ENCODE measurements around the gene HOXA9. TPM values are rescaled to one million over a fixed set of nuclear protein-coding genes. Genes with fewer than 3 reads are reported as not detected.

HOXA9 gene
- polyA plus RNA-seq (2011; rRNA removed) = 1.1 and 1.4 TPM in 2 replicates
- polyA plus RNA-seq (2012; cell fraction: cytosol; rRNA removed) = 0.91 and 1.2 TPM in 2 replicates
- 2.6 and 4.6 TPM in 2 replicates for polyA plus RNA-seq (2012; cell fraction: nucleus; rRNA removed)
- 1.1 to 1.4 TPM (median 1.3 TPM) in 3 replicates for polyA plus RNA-seq (2017; fragmentation: RNase III; extraction: RNeasy Plus Mini Kit Qiagen cat#74134 plus additional on column Dnase treatment)
- 0.44 TPM in 1 of 2 replicates, not detected in the other for polyA minus RNA-seq (2011; rRNA and poly(A)+ RNA removed)

- no peak for DNase-seq (ENCODE audit: low read depth in 1 of 2, low spot score in 1 of 2)
- TF ChIP-seq MAZ (IDR thresholded peaks at IDR 0.05; ENCODE audit: borderline replicate concordance, low read depth, low read length) = no peak
- no peak for ATAC-seq
- Histone ChIP-seq H3K4me2 (no peak within 1 kb of the TSS), H3K27ac (no peak within 1 kb of the TSS), H3K4me1 (peaks cover 6% of the 10 kb centered on the region; the same call in 1 of the 3 replicates), H3K4me3 (no peak within 1 kb of the TSS), H3K9me3 (no peaks in the 10 kb centered on the region)
- POLR2A ChIA-PET = no interaction called here
- WGBS (ENCODE audit: missing lambda C conversion rate) = 95% methylated on average over 65 of the region's 82 CpGs
- CTCF ChIA-PET = interaction anchor here (0.7 to 7.0 kb wide), 5 partner anchors 9 to 1273 kb away, joined by 3 to 160 read pairs (median 3); partner anchors contain the start of genes HOXA5, HOXA6 and HOXA7
- no peak for FAIRE-seq
Measured at GRCh38 chr7:27165089-27165995, at the start of gene HOXA9. Gene HOXA9 (minus strand): TSS chr7:27165537. CDS start chr7:27165457, 80 bp downstream.

- TF ChIP-seq FOSB (CRISPR knock-in tag; IDR thresholded peaks at IDR 0.05) (no peak), EHF (CRISPR knock-in tag; IDR thresholded peaks at IDR 0.05) (no peak), EHMT2 (IDR thresholded peaks at IDR 0.05; ENCODE audit: low read depth) (no peak), FOSL2 (IDR thresholded peaks at IDR 0.05) (no peak), FOSL2 (CRISPR knock-in tag; IDR thresholded peaks at IDR 0.05) (no peak), CHD4 (IDR thresholded peaks at IDR 0.05; ENCODE audit: borderline replicate concordance) (no peak), ZSCAN20 (CRISPR knock-in tag; IDR thresholded peaks at IDR 0.05) (no peak), ZC3H11A (IDR thresholded peaks at IDR 0.05) (no peak)
- TF ChIP-seq, protein P1, sequence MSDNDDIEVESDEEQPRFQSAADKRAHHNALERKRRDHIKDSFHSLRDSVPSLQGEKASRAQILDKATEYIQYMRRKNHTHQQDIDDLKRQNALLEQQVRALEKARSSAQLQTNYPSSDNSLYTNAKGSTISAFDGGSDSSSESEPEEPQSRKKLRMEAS (IDR thresholded peaks at IDR 0.05) = no peak
- CTCF ChIA-PET = interaction anchor here (0.9 kb wide), 1 partner anchor 360 kb away, joined by 3 read pairs; no protein-coding TSS in a partner anchor
- Histone ChIP-seq H3K4me2 (no peak overlapping the region), H3K9me3 (no peaks in the 10 kb centered on the region), H3K4me3 (no peak overlapping the region), H3K4me1 (peaks cover 12% of the 10 kb centered on the region; the same call in 2 of the 3 replicates), H3K27ac (peak overlapping the region in 1 of 2 experiments; percentile 45; a peak in 2 of 6 replicates)
- DNase-seq (ENCODE audit: low read depth in 1 of 2, low spot score in 1 of 2) = no peak
- no peak for ATAC-seq
- POLR2A ChIA-PET = no interaction called here
- FAIRE-seq = no peak
- 42% methylated on average over 8 of the region's 8 CpGs for WGBS (ENCODE audit: missing lambda C conversion rate)
Measured at GRCh38 chr7:27214239-27214950, 49.1 kb upstream of the HOXA9 start.

DNA sequence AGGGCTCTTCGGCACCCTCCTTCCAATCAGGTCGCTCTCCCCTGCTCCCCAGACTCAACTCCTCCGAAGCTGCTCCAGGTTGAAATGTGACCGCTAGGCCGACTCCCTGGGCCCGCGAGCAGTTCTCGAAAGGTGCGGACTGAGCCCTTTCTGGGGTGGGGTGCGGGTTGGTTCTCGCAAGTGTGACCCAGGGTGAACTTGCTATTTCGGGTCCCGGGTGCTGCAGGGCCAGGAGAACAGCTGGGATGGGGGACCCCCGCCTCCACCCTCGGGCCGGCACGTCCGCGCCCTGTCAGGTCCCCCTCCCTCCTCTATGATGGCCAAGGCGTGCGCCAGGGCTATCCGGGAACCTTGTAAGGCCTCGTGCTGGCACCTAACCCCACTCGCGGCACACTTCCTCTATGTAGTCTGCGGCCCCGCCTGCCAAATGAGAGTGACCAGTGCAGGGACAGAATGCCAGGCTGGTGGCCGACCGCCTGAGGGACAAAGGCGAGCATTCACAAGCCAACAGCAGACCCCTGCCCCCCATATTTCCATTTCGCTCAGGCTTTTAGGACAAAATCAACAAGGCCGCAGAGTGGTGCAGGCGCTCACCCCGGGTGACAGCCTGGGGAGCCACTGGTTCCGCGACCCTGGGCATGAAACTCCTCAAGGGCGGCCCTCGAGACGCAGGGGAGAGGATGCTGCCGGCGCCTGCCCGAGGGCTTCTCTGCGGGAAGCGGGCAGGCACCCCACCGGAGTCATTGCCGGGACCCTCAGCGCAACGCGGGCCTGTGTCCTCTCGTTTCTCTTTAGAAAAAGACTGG is 48.3 kb upstream of the HOXA9 start:
- peak overlapping the region in 1 of 2 experiments; percentile 45; a peak in 2 of 6 replicates for H3K27ac ChIP-seq
- no peak overlapping the region for H3K4me3 ChIP-seq
- ChIA-PET CTCF (interaction anchor here (0.6 to 1.4 kb wide), 2 partner anchors 11 to 22 kb away, joined by 3 to 4 read pairs; no protein-coding TSS in a partner anchor), POLR2A (no interaction called here)
- DNase-seq (ENCODE audit: low read depth in 1 of 2, low spot score in 1 of 2) (no peak), ATAC-seq (no peak), FAIRE-seq (no peak)
- H3K4me2 ChIP-seq = no peak overlapping the region
- TF ChIP-seq KDM5A (IDR thresholded peaks at IDR 0.05) (no peak), CBX8 (IDR thresholded peaks at IDR 0.05) (no peak), RAD21 (conservative IDR thresholded peaks at IDR 0.05 in 1 of 2, IDR thresholded peaks at IDR 0.05 in 1 of 2) (no peak), POLR2AphosphoS2 (conservative IDR thresholded peaks at IDR 0.05; ENCODE audit: low read length) (no peak), BCL3 (IDR thresholded peaks at IDR 0.05) (no peak), ZC3H11A (IDR thresholded peaks at IDR 0.05) (no peak), NR3C1 (IDR thresholded peaks at IDR 0.05) (no peak), ZSCAN20 (CRISPR knock-in tag; IDR thresholded peaks at IDR 0.05) (no peak), ATOH8 (CRISPR knock-in tag; IDR thresholded peaks at IDR 0.05; ENCODE audit: low read depth) (no peak)
- H3K4me1 ChIP-seq = peaks cover 12% of the 10 kb centered on the region; the same call in 2 of the 3 replicates
- no peaks in the 10 kb centered on the region for H3K9me3 ChIP-seq
- WGBS (ENCODE audit: missing lambda C conversion rate) = 92% methylated on average over 46 of the region's 50 CpGs

Measured in A549 (cell line).